H1 (cell line): Measurements from ENCODE around the gene RIF1. TPM values are rescaled to one million over a fixed set of nuclear protein-coding genes. Genes with fewer than 3 reads are reported as not detected.

Source experiments
- CTCF ChIA-PET: fragments of 300-600 bp; sonication (Branson Sonifier 250); formaldehyde crosslinking; loops from one replicate; lab custom pipeline; 2021; ENCODE audit not compliant: partially characterized antibody; lab: Charles Lee
- POLR2A ChIA-PET: fragments of 300-600 bp; sonication (Branson Sonifier 250); formaldehyde crosslinking; loops from one replicate; lab custom pipeline; 2021; ENCODE audit warnings: inconsistent platforms; ENCODE audit not compliant: partially characterized antibody; lab: Charles Lee
- DNase-seq, 2 experiments: peaks; one replicate each; pipeline versions ENCODE4 v3.0.0 to v3.0.0-alpha.2; 2010 to 2022; ENCODE audit warnings: low spot score in 2 of 2, low read depth in 1 of 2, mixed read lengths in 1 of 2
- FAIRE-seq: peaks from 2 replicates; lab custom pipeline; 2011; peaks lifted over from hg19 to GRCh38; lab: Jason Lieb, UNC
- H2AFZ ChIP-seq: 2 replicates; pipeline ENCODE4 v1.8.1; 2012; ENCODE audit warnings: low read length, inconsistent platforms
- H2AK5ac ChIP-seq: 2 replicates; pipeline ENCODE4 v1.6.1; 2013; ENCODE audit warnings: low read depth, low read length
- H2BK120ac ChIP-seq: replicated peaks from 2 replicates; pipeline ENCODE3; 2013; ENCODE audit warnings: low read depth, low read length, inconsistent platforms
- H2BK12ac ChIP-seq: 2 replicates; pipeline ENCODE4 v1.6.1; 2013; ENCODE audit warnings: low read depth, low read length
- H2BK15ac ChIP-seq: 2 replicates; pipeline ENCODE4 v1.6.1; 2013; ENCODE audit warnings: low read length
- H2BK20ac ChIP-seq: 2 replicates; pipeline ENCODE4 v1.6.1; 2013; ENCODE audit warnings: low read length
- H2BK5ac ChIP-seq: 2 replicates; pipeline ENCODE4 v1.6.1; 2013; ENCODE audit warnings: low read depth, low read length
- H3K14ac ChIP-seq: 2 replicates; pipeline ENCODE4 v1.6.1; 2013; ENCODE audit warnings: inconsistent platforms; ENCODE audit not compliant: insufficient read length
- H3K18ac ChIP-seq: 2 replicates; pipeline ENCODE4 v1.6.1; 2013; ENCODE audit warnings: low read length; ENCODE audit errors: extremely low read depth
- H3K23ac ChIP-seq: 2 replicates; pipeline ENCODE4 v1.6.1; 2013; ENCODE audit warnings: inconsistent platforms; ENCODE audit not compliant: insufficient read length
- H3K23me2 ChIP-seq: 2 replicates; pipeline ENCODE4 v1.6.1; 2013; ENCODE audit warnings: low read depth, low read length
- H3K27ac ChIP-seq: 2 replicates; pipeline ENCODE4 v1.6.1; 2011; ENCODE audit warnings: low read depth, low read length, inconsistent platforms
- H3K27me3 ChIP-seq, 4 experiments: replicated peaks in 1 of 4; 1 replicate in 1 of 4; 2 replicates in 3 of 4; pipeline versions ENCODE4 v1.6.1 to v1.8.1; 2011 to 2013; ENCODE audit warnings: low read length in 3 of 4, mild to moderate bottlenecking in 3 of 4, inconsistent platforms in 2 of 4, mixed read lengths in 2 of 4, moderate library complexity in 1 of 4; ENCODE audit not compliant: control insufficient read depth in 3 of 4, insufficient read depth in 3 of 4; ENCODE audit errors: extremely low read depth in 1 of 4
- H3K36me3 ChIP-seq, 4 experiments: 2 replicates each; pipeline versions ENCODE4 v1.6.1 to v1.8.1; 2011 to 2013; ENCODE audit warnings: mild to moderate bottlenecking in 4 of 4, low read length in 3 of 4, moderate library complexity in 2 of 4, control low read depth in 1 of 4, inconsistent platforms in 1 of 4; ENCODE audit not compliant: insufficient read depth in 4 of 4, control insufficient read depth in 2 of 4
- H3K4ac ChIP-seq: replicated peaks from 2 replicates; pipeline ENCODE3; 2013; ENCODE audit warnings: low read length, low read depth, mixed read lengths, inconsistent platforms; ENCODE audit not compliant: insufficient read length
- H3K4me1 ChIP-seq, 4 experiments: replicated peaks in 1 of 4; 1 replicate in 1 of 4; 2 replicates in 3 of 4; pipeline versions ENCODE4 v1.6.1 to v1.8.1; 2011 to 2013; ENCODE audit warnings: low read length in 3 of 4, inconsistent platforms in 2 of 4, mixed read lengths in 1 of 4; ENCODE audit not compliant: insufficient read depth in 4 of 4, control insufficient read depth in 3 of 4
- H3K4me2 ChIP-seq, 2 experiments: 2 replicates each; pipeline versions ENCODE4 v1.6.1 to v1.8.1; 2011 to 2013; ENCODE audit warnings: low read depth in 2 of 2, low read length in 2 of 2, control low read depth in 1 of 2, inconsistent platforms in 1 of 2, mild to moderate bottlenecking in 1 of 2; ENCODE audit not compliant: insufficient read depth in 1 of 2
- H3K4me3 ChIP-seq, 4 experiments: fragments of 200-600, 300-600 bp in 1 of 4; sonication (generic), shearing (Covaris generic), sonication (Bioruptor Twin) in 1 of 4; 2 replicates each; pipeline versions ENCODE4 v1.5.1 to v1.8.1; 2011 to 2016; ENCODE audit warnings: low read length in 4 of 4, low read depth in 3 of 4, control low read depth in 2 of 4, inconsistent platforms in 2 of 4, mild to moderate bottlenecking in 2 of 4, mixed read lengths in 1 of 4, moderate library complexity in 1 of 4; ENCODE audit not compliant: insufficient read depth in 2 of 4; ENCODE audit errors: extremely low read depth in 1 of 4
- H3K56ac ChIP-seq: replicated peaks from 2 replicates; pipeline ENCODE3; 2013; ENCODE audit warnings: low read depth, mild to moderate bottlenecking, mixed read lengths, low read length, inconsistent platforms; ENCODE audit not compliant: insufficient read length
- H3K79me1 ChIP-seq: 2 replicates; pipeline ENCODE4 v1.6.1; 2013; ENCODE audit warnings: low read depth, low read length, control low read depth
- H3K79me2 ChIP-seq, 2 experiments: 2 replicates each; pipeline versions ENCODE4 v1.6.1 to v1.8.1; 2012 to 2013; ENCODE audit warnings: low read length in 2 of 2, mild to moderate bottlenecking in 2 of 2, inconsistent platforms in 1 of 2; ENCODE audit not compliant: insufficient read depth in 2 of 2, control insufficient read depth in 1 of 2
- H3K9ac ChIP-seq, 4 experiments: replicated peaks in 1 of 4; 1 replicate in 1 of 4; 2 replicates in 3 of 4; pipeline versions ENCODE4 v1.6.1 to v1.8.1; 2011 to 2013; ENCODE audit warnings: low read depth in 3 of 4, low read length in 3 of 4, control low read depth in 2 of 4, mild to moderate bottlenecking in 2 of 4, moderate library complexity in 2 of 4, inconsistent platforms in 1 of 4; ENCODE audit errors: extremely low read depth in 1 of 4
- H3K9me3 ChIP-seq, 2 experiments: 2 replicates each; pipeline versions ENCODE4 v1.6.1 to v1.8.1; 2012 to 2013; ENCODE audit warnings: mild to moderate bottlenecking in 2 of 2, moderate library complexity in 2 of 2, control low read depth in 1 of 2, inconsistent platforms in 1 of 2, low read depth in 1 of 2, low read length in 1 of 2, mixed read lengths in 1 of 2; ENCODE audit not compliant: insufficient read depth in 2 of 2
- H4K20me1 ChIP-seq, 2 experiments: replicated peaks in 1 of 2; 2 replicates each; pipeline versions ENCODE3 to v1.8.1; 2011 to 2013; ENCODE audit warnings: inconsistent platforms in 2 of 2, low read length in 2 of 2, mild to moderate bottlenecking in 1 of 2; ENCODE audit not compliant: insufficient read depth in 2 of 2, control insufficient read depth in 1 of 2
- H4K5ac ChIP-seq: 2 replicates; pipeline ENCODE4 v1.6.1; 2013; ENCODE audit warnings: low read length, low read depth, mixed read lengths, inconsistent platforms; ENCODE audit not compliant: insufficient read length
- H4K8ac ChIP-seq: 2 replicates; pipeline ENCODE4 v1.8.0; 2013; ENCODE audit warnings: mild to moderate bottlenecking, moderate library complexity, low read length, inconsistent platforms; ENCODE audit not compliant: insufficient read depth; ENCODE audit errors: extremely low read depth
- H4K91ac ChIP-seq: replicated peaks from 2 replicates; pipeline ENCODE3; 2013; ENCODE audit warnings: low read length, mixed read lengths, inconsistent platforms; ENCODE audit not compliant: insufficient read length
- BRCA1 ChIP-seq: IDR thresholded peaks from 2 replicates; pipeline ENCODE4 v1.6.1; 2012; ENCODE audit warnings: low read depth, low read length, improper control_type of control experiment
- CBX5 ChIP-seq: fragments of 300-800, 300-1000 bp; sonication (generic); IDR thresholded peaks from 2 replicates; pipeline ENCODE4 v1.7.1; 2016; ENCODE audit warnings: antibody characterized with exemption, low read length, low read depth
- CHD1 ChIP-seq: IDR thresholded peaks from 2 replicates; pipeline ENCODE4 v1.6.1; 2012; ENCODE audit warnings: low read depth, low read length, improper control_type of control experiment
- CHD2 ChIP-seq: IDR thresholded peaks from 2 replicates; pipeline ENCODE4 v1.6.1; 2012; ENCODE audit warnings: low read length, improper control_type of control experiment
- JUN ChIP-seq: IDR thresholded peaks from 2 replicates; pipeline ENCODE4 v1.6.1; 2011; ENCODE audit warnings: low read depth, mild to moderate bottlenecking, improper control_type of control experiment, low read length
- MAFK ChIP-seq: IDR thresholded peaks from 2 replicates; pipeline ENCODE4 v1.6.1; 2012; ENCODE audit warnings: low read depth, mild to moderate bottlenecking, improper control_type of control experiment, low read length
- RFX5 ChIP-seq: IDR thresholded peaks from 2 replicates; pipeline ENCODE4 v1.6.1; 2011; ENCODE audit warnings: low read depth, low read length, improper control_type of control experiment, borderline replicate concordance
- WGBS, 2 experiments: shearing (Covaris generic) in 1 of 2; methylation state at CpG; one replicate each; pipeline versions ENCODE4 v1.1.6 to v1.1.7; 2013 to 2015; ENCODE audit warnings: low lambda C conversion rate in 2 of 2, mixed read lengths in 2 of 2, inconsistent platforms in 1 of 2, low coverage in 1 of 2, missing lambda C conversion rate in 1 of 2; ENCODE audit not compliant: insufficient replicate concordance in 2 of 2, insufficient coverage in 1 of 2, insufficient read length in 1 of 2; ENCODE audit errors: extremely low coverage in 1 of 2, missing lambda C conversion rate in 1 of 2; 5-methylcytosine and 5-hydroxymethylcytosine counted together
- polyA plus RNA-seq, 7 experiments: library from polyadenylated mRNA; depleted of rRNA in 3 of 7; stranded (reverse) in 5 of 7; unstranded in 2 of 7; fragments of >200 nt in 5 of 7; fragments of 200-250 nt in 2 of 7; gene quantifications; 1 replicate in 5 of 7; 2 replicates in 1 of 7; 4 replicates in 1 of 7; pipeline versions ENCODE4 v1.2.1 to v1.2.3, GENCODE V29; 2011 to 2013; ENCODE audit warnings: missing spikeins in 2 of 7, mixed read lengths in 2 of 7
- total RNA-seq: library from RNA; stranded (reverse); fragmentation: NEBNext Ultra II Directional; extraction: Animal tissue kit (Norgen Biotek cat#: 25700); gene quantifications from 2 replicates; pipeline ENCODE4 v1.2.1, GENCODE V29; 2021
- TF ChIP-seq, protein P1 (sequence below): IDR thresholded peaks from 2 replicates; pipeline ENCODE4 v1.6.1; 2012; ENCODE audit warnings: inconsistent platforms
- TF ChIP-seq, protein P2 (sequence below): IDR thresholded peaks from 2 replicates; pipeline ENCODE4 v1.6.1; 2011; ENCODE audit warnings: low read length, improper control_type of control experiment
- TF ChIP-seq, protein P3 (sequence below): IDR thresholded peaks from 2 replicates; pipeline ENCODE4 v1.6.1; 2012; ENCODE audit warnings: inconsistent platforms
- TF ChIP-seq, protein P4 (sequence below): IDR thresholded peaks from 2 replicates; pipeline ENCODE4 v1.6.1; 2012; ENCODE audit warnings: low read length, inconsistent platforms

The RIF1 gene
- total and polyA plus RNA-seq, 2 of the 8 experiments (the other 6 are each of a cell fraction or from before 2014, with no cell fraction given) = 9.5 to 104 TPM

DNA sequence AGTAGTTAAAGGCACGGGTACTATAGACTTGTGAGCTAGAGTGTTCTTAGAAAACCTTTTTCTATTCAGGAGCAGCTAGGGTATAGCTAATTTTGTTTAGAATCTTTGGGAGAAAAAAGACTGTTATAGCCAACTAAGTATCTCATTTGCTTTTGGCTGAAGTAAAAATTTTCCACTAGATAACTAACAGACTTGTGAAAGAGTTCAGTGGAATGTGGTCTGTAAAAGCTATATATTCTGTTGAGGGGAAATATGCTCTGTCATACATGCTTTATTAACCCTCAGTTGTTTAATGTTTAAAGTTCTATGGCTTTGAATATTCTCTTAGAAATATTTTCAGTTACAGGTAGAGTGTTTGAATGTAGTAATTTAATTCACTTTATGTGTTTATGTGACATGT lies 49.7 kb downstream of the RIF1 start:
- Histone ChIP-seq H2AFZ (no peak overlapping the region), H3K23me2 (no peaks in the 10 kb centered on the region), H3K9ac (no peak overlapping the region), H3K4me3 (no peak overlapping the region), H3K14ac (no peak overlapping the region), H2BK20ac (no peak overlapping the region), H3K18ac (no peak overlapping the region), H3K4me1 (no peaks in the 10 kb centered on the region), H3K79me2 (peaks cover 0 to 4% of the 10 kb centered on the region in 2 experiments; a peak in 1 of 4 replicates), H3K9me3 (no peaks in the 10 kb centered on the region), H3K79me1 (no peaks in the 10 kb centered on the region), H3K27ac (no peak overlapping the region), H3K23ac (no peak overlapping the region), H4K8ac (no peak overlapping the region), H2AK5ac (no peak overlapping the region), H3K27me3 (no peaks in the 10 kb centered on the region), H3K4ac (no peak overlapping the region), H2BK15ac (no peak overlapping the region), H2BK12ac (no peak overlapping the region), H2BK120ac (no peak overlapping the region), H3K36me3 (peaks cover 11 to 99% (median 71%) of the 10 kb centered on the region in 4 experiments), H4K91ac (no peak overlapping the region), H4K20me1 (peaks cover 1% of the 10 kb centered on the region in 2 experiments), H3K4me2 (no peak overlapping the region), H4K5ac (no peak overlapping the region), H2BK5ac (no peak overlapping the region), H3K56ac (no peak overlapping the region)
- ChIA-PET CTCF (interaction anchor here (0.7 kb wide), 1 partner anchor 172 kb away, joined by 3 read pairs; no protein-coding TSS in a partner anchor), POLR2A (interaction anchor here (0.6 to 0.8 kb wide), 3 partner anchors 10 to 45 kb away, joined by 3 read pairs; no protein-coding TSS in a partner anchor)
- FAIRE-seq (no peak), DNase-seq (no peak)
- WGBS, 2 experiments = 92% methylated on average over 1 of the region's 1 CpG; no CpG with 5 or more reads in 1 of the 2 experiments
- no peak for TF ChIP-seq MAFK
- no peak for TF ChIP-seq CHD1
- TF ChIP-seq, protein P1, sequence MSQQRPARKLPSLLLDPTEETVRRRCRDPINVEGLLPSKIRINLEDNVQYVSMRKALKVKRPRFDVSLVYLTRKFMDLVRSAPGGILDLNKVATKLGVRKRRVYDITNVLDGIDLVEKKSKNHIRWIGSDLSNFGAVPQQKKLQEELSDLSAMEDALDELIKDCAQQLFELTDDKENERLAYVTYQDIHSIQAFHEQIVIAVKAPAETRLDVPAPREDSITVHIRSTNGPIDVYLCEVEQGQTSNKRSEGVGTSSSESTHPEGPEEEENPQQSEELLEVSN = no peak
- no peak for TF ChIP-seq BRCA1
- TF ChIP-seq, protein P2, sequence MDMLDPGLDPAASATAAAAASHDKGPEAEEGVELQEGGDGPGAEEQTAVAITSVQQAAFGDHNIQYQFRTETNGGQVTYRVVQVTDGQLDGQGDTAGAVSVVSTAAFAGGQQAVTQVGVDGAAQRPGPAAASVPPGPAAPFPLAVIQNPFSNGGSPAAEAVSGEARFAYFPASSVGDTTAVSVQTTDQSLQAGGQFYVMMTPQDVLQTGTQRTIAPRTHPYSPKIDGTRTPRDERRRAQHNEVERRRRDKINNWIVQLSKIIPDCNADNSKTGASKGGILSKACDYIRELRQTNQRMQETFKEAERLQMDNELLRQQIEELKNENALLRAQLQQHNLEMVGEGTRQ = no peak
- no peak for TF ChIP-seq CHD2
- TF ChIP-seq, protein P3, sequence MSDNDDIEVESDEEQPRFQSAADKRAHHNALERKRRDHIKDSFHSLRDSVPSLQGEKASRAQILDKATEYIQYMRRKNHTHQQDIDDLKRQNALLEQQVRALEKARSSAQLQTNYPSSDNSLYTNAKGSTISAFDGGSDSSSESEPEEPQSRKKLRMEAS = no peak
- TF ChIP-seq RFX5 = no peak
- TF ChIP-seq, protein P4, sequence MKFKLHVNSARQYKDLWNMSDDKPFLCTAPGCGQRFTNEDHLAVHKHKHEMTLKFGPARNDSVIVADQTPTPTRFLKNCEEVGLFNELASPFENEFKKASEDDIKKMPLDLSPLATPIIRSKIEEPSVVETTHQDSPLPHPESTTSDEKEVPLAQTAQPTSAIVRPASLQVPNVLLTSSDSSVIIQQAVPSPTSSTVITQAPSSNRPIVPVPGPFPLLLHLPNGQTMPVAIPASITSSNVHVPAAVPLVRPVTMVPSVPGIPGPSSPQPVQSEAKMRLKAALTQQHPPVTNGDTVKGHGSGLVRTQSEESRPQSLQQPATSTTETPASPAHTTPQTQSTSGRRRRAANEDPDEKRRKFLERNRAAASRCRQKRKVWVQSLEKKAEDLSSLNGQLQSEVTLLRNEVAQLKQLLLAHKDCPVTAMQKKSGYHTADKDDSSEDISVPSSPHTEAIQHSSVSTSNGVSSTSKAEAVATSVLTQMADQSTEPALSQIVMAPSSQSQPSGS = no peak
- TF ChIP-seq CBX5 = no peak
- TF ChIP-seq JUN = no peak
